HepG2 (cell line): Measurements from ENCODE around the gene NSUN2.

Source experiments
- ARID2 ChIP-seq: sonication (generic); formaldehyde crosslinking; IDR thresholded peaks from 2 replicates; pipeline ENCODE4 v1.8.1; 2022; ENCODE audit warnings: mild to moderate bottlenecking, missing genetic modification reagents, borderline replicate concordance
- CAMTA2 ChIP-seq: sonication (generic); formaldehyde crosslinking; IDR thresholded peaks from 2 replicates; pipeline ENCODE4 v1.4.0; 2020; ENCODE audit warnings: mild to moderate bottlenecking, missing genetic modification reagents, borderline replicate concordance
- CENPX ChIP-seq: sonication (generic); formaldehyde crosslinking; IDR thresholded peaks from 2 replicates; pipeline ENCODE4 v1.9.0; 2021; ENCODE audit warnings: mild to moderate bottlenecking, missing genetic modification reagents, moderate library complexity
- CTCF ChIP-seq: sonication (generic); formaldehyde crosslinking; IDR thresholded peaks from 2 replicates; pipeline ENCODE4 v1.5.0; 2020; ENCODE audit warnings: mild to moderate bottlenecking, missing genetic modification reagents, moderate library complexity
- KLF9 ChIP-seq: IDR thresholded peaks from 2 replicates; pipeline ENCODE4 v1.6.1; 2016; ENCODE audit warnings: low read depth
- MYC ChIP-seq: sonication (generic); formaldehyde crosslinking; IDR thresholded peaks from 2 replicates; pipeline ENCODE4 v1.9.0; 2021; ENCODE audit warnings: missing genetic modification reagents, borderline replicate concordance
- POLR2AphosphoS2 ChIP-seq: IDR thresholded peaks from 2 replicates; pipeline ENCODE4 v1.6.1; 2011; ENCODE audit warnings: low read depth, low read length, improper control_type of control experiment
- RBAK ChIP-seq: sonication (generic); formaldehyde crosslinking; IDR thresholded peaks from 2 replicates; pipeline ENCODE4 v1.5.1; 2020; ENCODE audit warnings: mild to moderate bottlenecking, missing genetic modification reagents
- SMAD1 ChIP-seq: sonication (generic); formaldehyde crosslinking; IDR thresholded peaks from 2 replicates; pipeline ENCODE4 v1.4.0; 2020; ENCODE audit warnings: missing genetic modification reagents, low read depth, mild to moderate bottlenecking, borderline replicate concordance
- TBL1XR1 ChIP-seq: fragments of 150-350 bp; IDR thresholded peaks from 2 replicates; pipeline ENCODE4 v1.6.1; 2014; ENCODE audit warnings: borderline replicate concordance, low read length; ENCODE audit not compliant: partially characterized antibody
- ZBTB1 ChIP-seq: sonication (generic); formaldehyde crosslinking; IDR thresholded peaks from 2 replicates; pipeline ENCODE4 v1.4.0; 2020; ENCODE audit warnings: missing genetic modification reagents, borderline replicate concordance
- ZNF382 ChIP-seq: sonication (generic); formaldehyde crosslinking; IDR thresholded peaks from 2 replicates; pipeline ENCODE4 v1.5.0; 2020; ENCODE audit warnings: missing genetic modification reagents, mild to moderate bottlenecking, borderline replicate concordance

DNA sequence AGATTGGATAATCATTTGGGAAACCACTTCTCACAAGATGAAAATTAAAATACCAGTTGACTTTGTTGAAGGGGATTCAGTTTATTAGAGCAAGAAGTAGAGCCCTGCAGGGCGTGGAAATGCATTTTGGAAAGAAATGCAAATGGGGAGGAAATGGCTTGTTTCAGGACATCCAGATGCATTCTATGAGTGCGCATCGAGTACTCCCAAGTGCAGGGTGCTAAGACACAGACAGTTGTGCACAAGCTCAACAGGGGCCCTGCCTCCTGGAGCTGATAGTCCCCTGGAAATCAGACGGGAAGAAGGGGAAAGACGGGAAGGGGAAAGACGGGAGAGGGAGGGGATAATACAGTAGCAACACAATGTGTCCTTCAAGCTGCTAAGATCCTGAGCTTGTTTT lies 64.0 kb downstream of the NSUN2 start:
- TF ChIP-seq CAMTA2 (no peak), ARID2 (CRISPR knock-in tag) (no peak), CENPX (CRISPR knock-in tag) (no peak), RBAK (no peak), SMAD1 (CRISPR knock-in tag) (no peak), CTCF (no peak), ZBTB1 (no peak), MYC (no peak), KLF9 (CRISPR knock-in tag) (no peak), ZNF382 (no peak), POLR2AphosphoS2 (no peak), TBL1XR1 (no peak)
